Measurements from ENCODE around the gene PHAX.
"Not testable (repeated sequence)": the region's sequence is repeated elsewhere in the genome, so short reads cannot be mapped to it uniquely, and the experiment has no call there.

The PHAX gene, protein sequence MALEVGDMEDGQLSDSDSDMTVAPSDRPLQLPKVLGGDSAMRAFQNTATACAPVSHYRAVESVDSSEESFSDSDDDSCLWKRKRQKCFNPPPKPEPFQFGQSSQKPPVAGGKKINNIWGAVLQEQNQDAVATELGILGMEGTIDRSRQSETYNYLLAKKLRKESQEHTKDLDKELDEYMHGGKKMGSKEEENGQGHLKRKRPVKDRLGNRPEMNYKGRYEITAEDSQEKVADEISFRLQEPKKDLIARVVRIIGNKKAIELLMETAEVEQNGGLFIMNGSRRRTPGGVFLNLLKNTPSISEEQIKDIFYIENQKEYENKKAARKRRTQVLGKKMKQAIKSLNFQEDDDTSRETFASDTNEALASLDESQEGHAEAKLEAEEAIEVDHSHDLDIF

DNA sequence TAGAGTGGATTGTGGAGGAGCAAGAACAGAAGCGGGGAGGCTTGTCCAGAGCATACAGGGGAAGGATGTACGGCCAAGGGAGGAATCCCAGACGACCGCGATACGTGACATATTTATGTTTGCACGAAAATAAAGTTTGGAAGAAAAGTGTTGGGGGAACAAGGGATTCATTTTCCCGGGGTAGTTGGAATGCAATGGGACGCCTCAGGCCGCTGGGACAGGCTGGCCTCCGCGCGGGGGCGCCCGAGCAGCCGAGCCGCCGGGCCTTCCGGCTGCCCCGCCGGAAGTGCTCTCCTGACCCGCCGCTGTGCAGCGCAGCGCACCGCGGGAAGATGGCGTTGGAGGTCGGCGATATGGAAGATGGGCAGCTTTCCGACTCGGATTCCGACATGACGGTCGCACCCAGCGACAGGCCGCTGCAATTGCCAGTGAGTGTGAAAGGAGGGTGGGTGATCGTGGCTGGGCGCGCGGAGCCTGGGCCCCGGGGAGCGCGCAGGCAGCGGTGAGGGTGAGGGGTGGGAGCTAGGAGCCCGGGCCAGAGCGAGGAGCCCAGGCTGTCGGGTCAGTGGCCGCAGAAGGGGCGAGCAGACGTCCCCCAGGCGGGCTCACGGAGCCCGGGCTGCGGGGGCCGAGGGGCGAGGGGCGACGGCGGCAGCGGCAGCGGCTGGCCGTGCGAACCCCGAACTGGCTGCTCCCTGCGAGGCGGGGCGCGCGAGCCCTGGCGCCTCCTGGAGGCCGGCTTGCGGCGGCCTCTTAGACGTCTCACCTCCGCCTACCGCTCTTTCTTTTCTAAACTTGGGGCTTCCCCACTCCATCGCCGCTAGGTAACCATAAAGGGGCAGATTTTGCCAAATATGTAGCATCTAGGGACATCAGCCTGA is at the start of gene PHAX:
Gene PHAX (plus strand): TSS at position 317 of the 881 bp plus-strand sequence. CDS start 16 bp downstream, at position 333.
- peak; percentile 60 for DNase-seq (ENCODE audit: low read depth)

DNA sequence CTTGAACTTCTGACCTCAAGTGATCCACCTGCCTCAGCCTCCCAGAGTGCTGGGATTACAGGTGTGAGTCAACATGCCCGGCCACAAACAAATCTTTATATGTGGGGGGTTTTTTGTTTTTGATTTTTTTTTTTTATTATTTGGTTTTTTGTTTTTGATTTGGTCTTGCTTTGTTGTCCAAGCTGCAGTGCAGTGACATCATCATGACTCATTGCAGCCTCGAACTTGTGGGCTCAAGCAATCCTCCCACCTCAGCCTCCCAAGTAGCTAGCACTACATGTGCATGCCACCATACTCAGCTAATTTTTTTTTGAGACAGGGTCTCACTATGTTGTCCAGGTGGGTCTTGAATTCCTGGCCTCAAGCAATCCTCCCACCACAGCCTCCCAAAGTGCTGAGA is 48.1 kb upstream of the PHAX start:
- no peak for DNase-seq (ENCODE audit: low read depth)

DNA sequence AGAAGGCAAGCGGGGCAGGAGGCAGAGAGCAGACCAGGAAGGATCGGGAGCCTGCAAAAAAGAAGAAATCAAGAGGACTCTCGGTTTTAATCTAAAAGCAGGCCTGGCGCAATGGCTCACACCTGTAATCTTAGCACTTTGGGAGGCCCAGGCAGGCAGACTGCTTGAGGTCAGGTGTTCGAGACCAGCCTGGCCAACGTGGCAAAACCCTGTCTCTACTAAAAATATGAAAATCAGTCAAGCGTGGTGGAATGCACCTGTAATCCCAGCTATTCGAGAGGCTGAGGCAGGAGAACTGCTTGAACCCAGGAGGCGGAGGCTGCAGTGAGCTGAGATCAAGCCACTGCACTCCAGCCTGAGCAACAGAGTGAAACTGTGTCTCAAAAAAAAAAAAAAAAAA is 45.6 kb upstream of the PHAX start:
- not testable (repeated sequence) for DNase-seq (ENCODE audit: low read depth)

DNA sequence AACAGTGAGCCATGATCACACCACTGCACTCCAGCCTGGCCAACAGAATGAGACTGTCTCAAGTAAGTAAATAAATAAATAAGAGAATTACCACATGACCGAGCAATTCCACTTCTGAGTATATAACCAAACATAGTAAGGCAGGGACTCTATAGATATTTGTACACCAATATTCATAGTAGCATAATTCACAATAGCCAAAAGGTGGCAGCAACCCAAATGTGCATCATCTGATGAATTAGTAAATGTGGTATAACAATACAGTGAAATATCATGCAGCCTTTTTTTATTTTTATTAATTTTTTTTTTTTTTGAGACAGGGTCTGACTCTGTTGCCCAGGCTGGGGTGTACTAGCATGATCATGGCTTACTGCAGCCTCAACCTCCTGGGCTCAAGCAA is 38.8 kb upstream of the PHAX start:
- DNase-seq (ENCODE audit: low read depth): no peak

DNA sequence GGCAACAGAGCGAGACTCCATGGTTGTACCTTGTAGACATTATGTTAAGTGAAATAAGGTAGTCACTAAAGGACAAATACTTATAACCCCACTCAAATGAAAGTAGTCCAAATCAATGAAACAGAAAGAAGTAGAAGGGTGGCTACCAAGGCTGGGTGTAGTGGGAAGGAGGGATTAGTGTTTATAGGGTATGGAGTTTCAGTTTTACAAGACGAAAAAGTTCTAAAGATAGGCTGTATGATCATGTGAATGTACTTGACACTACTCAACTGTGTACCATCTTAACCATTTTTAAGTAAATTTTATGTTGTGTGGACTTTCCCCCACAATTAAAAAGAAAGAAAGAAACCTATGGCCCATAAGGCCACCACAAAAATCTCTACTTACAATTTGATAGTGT is 37.9 kb upstream of the PHAX start:
- DNase-seq (ENCODE audit: low read depth): no peak

DNA sequence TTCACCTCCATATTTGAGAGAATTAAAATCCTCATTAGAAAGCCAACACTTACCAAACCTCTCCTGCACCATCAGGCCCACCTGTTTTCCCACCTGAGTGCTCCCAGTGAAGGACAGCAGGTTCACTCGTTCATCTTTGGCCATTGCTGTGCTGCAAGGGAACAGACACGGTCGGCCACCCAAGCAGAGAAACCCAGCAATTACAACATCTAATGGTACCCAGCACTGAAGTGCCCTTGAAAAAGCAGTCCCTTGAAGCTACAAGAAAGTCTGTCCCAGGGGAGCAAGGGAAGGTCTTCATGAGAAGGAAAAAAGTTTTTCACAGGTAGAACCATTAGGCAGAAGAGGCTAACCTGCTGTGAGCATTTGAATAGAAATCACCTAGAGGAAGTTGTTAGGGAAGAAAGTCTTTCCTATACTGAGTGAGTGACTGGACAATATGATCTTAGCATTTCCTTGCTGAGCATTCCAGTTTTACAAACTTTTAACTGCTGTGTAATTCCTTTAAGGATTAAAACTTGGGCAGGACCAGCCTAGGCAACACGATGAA is 32.5 kb upstream of the PHAX start:
- no peak for DNase-seq (ENCODE audit: low read depth)

DNA sequence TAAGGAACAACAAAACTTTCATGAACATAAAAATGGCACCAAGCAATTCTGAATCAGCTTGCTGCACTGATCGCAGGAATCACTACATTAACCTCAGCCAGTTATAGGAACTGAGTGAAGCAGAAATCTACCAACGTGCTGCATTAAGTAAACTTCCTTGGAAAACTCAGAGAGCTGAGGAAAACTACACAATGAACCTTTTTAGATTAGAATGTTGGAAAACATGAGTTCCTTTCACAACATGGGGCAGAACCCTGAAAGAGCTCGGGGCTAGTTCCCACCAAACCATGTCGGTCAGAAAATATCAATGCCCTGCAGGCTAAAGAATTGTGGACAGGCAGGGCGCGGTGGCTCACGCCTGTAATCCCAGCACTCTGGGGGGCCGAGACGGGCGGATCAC is 25.1 kb upstream of the PHAX start:
- DNase-seq (ENCODE audit: low read depth): no peak

DNA sequence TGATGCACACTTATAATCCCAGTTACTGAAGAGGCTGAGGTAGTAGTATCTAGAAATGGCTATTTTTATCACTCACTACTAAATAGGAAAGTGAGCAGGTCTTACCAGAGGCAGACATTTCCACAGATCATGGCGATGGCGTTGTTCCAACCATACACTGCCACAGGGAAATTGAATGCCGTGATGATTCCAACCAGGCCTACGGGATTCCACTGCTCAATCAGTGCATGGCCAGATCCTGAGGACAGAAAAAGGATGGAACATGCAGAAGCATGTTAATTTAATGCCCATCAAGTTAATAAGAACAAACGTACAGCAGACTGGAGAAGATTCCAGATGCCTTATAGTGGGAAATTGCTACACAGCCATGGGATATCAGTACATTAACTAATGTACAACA is 23.8 kb upstream of the PHAX start:
- no peak for DNase-seq (ENCODE audit: low read depth)

DNA sequence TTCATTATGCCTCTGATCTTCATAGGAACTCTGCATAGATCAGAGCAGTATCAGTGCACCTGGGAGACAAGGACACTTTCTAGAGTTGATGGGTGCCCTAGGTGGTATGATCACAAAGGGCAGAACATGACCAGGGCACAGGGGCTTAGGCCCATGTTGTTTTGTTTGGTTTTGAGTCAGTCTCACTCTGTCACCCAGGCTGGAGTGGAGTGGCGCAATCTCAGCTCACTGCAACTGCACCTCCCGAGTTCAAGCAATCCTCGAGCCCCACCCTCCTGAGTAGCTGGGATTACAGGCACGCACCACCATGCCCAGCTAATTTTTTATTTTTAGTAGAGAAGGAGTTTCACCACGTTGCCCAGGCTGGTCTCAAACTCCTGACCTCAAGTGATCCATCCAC is 23.3 kb upstream of the PHAX start:
- DNase-seq (ENCODE audit: low read depth): no peak

DNA sequence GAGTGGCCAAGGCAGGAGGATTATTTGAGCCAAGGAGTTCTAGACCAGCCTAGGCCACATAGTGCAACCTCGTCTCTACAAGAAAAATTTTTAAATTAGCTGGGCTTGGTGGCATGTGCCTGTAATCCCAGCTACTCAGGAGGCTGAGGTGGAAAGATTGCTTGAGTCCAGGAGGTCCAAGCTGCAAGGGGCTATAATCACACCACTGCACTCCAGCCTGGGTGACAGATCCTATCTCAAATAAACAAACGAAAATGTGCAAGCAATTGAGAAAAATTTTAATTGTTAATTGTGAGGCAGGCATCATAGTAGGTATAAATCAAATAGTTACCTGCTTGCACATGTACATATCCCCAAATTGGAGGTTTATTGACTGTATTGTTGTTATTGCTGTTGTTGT is 21.0 kb upstream of the PHAX start:
- DNase-seq (ENCODE audit: low read depth): no peak

DNA sequence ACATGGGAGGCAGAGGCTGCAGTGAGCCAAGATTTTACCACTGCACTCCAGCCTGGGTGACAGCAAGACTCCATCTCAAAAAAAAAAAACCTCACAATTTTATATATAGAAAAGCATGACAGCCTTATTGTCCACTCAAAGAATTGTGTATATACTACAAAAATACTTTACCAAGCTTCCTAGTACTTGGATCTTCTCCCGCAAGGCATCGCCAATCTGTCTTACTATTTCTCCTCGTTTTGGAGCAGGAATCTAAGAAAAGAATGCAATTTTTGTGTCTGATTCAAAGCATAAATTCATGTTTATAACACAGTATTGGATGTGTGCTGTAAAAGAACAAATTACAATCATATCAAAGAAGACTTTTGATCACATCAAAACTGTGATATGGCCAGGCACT is 17.0 kb upstream of the PHAX start:
- DNase-seq (ENCODE audit: low read depth): no peak

DNA sequence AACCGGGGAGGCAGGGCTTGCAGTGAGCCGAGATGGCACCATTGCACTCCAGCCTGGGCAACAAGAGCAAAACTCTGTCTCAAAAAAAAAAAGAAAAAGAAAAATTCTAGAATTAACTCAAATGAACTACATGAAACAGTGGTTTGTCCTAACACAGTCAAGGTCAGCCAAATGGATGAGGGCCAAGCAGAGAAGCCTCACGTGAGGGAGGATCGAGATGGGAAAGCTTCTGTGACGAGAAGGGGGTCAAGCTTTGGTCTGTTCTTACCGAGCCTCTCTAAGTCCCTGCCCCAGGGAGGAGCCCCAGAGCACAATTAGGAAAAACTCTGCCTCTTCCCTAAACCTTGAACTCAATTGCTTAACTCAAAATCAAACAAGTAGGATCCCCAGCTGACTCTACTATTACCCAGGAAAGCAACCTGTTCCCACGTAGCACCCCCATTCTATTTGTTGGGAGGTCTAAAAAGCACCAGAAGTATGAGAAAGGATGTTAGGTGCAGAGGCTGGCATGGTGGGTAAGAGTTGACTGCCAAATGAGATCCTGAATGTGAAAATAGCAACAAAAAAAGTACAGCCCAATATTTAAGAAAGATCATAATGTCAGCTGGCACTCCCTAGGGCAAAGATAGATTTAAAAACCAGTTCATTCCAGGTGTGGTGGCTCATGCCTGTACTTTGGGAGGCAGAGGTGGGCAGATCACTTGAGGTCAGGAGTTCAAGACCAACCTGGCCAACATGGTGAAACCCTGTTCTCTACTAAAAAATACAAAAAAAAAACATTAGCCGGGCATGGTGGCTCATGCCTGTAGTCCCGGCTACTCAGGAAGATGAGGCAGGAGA is 13.0 kb upstream of the PHAX start:
- DNase-seq (ENCODE audit: low read depth): no peak

DNA sequence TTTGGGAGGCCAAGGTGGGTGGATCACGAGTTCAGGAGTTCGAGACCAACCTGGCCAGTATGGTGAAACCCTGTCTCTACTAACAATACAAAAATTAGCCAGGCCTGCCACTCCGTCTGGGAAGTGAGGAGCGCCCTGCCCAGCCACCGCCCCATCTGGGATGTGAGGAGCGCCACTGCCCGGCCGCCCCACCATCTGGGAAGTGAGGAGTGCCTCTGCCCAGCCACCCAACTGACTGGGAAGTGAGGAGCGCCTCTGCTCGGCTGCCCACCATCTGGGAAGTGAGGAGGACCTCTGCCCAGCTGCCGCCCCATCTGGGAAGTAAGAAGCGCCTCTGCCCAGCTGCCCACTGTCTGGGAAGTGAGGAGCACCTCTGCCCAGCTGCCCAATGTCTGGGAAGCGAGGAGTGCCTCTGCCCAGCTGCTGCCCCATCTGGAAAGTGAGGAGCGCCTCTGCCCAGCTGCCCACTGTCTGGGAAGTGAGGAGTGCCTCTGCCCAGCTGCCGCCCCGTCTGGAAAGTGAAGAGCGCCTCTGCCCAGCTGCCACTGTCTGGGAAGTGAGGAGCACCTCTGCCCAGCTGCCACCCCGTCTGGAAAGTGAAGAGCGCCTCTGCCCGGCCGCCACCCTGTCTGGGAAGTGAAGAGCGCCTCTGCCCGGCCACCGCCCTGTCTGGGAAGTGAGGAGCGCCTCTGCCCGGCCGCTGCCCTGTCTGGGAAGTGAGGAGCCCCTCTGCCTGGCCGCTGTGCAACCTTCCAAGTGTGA is 11.0 kb upstream of the PHAX start:
- DNase-seq (ENCODE audit: low read depth): no peak

DNA sequence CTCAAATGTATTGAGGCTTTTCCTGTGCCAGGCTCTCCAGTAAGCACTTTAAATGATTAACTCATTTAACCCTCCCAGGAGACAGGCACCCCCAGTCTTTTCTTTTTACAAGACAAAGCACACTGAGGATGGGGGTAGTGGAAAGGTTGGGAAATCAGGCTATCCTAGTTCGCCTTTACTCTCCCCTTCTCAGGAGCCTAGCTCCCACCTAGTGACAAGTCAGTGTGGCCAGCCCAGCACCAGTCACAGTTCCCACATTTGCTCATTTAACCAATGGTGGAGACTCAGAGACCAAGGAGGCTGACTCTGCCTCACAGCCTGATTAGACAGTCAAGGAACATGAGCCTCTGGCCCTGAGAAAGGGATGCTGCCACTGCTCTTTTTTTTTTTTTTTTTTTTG is 9.2 kb upstream of the PHAX start:
- no peak for DNase-seq (ENCODE audit: low read depth)

DNA sequence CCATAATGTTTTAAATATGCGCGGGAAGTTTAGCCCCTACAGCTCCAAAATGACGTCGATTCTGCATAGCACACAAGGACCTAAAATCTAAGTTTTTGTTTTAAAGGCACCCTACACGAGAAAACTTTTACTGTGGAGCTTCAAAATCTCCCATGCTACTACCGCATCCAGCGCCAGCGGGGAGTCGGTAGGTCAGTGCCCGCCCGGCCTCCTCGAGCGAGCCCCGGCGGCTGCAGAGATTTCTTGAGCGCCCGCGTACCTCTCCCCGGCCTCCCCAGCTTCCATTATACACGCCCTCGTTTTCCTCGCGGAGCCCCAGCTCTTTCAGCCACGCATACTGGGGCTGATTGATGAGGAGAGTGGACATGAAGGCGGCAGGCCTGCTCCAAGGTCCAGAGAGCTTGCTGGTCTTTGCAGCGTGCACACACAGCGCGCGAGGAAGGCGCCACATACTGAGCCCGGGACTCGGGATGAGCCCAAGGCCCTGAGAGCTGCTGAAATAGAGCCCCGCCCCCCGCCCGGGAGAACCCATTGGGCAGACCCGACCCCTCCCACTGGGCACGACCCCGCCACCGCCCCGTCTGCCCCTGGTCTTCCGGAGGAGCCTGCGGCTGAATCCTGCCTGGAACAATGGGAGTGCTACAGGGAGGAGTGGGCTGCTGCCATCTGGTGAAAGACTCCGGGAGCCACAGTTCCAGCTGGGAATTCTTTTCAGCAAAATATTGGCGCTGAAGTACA is 5.8 kb upstream of the PHAX start, which contains the start of gene ALDH7A1:
Gene ALDH7A1 (minus strand): TSS at position 472 of the 738 bp plus-strand sequence. CDS start 21 bp downstream, at position 451.
- no peak for DNase-seq (ENCODE audit: low read depth)

DNA sequence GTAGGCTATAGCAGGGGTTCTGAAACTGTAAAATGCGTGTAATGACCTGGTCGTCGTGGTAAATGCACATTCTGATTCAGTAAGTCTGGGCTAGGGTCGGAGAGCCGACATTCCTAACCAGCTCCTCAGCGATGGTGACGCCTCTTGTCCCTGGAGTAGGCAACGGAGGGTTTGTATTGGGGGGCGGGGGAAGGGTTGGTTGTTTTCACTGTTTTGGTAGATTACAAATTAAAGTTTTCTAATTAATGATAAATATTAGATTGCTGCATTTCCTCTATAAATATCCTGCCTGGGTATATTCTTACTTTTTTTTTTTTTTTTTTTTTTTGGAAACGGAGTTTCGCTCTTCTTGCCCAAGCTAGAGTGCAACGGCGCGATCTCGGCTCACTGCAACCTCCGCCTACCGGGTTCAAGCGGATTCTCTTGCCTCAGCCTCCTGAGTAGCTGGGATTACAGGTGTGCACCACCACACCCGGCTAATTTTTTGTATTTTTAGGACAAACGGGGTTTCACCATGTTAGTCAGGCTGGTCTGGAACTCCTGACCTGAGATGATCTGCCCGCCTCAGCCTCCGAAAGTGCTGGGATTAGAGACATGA is 5.2 kb upstream of the PHAX start:
- no peak for DNase-seq (ENCODE audit: low read depth)

DNA sequence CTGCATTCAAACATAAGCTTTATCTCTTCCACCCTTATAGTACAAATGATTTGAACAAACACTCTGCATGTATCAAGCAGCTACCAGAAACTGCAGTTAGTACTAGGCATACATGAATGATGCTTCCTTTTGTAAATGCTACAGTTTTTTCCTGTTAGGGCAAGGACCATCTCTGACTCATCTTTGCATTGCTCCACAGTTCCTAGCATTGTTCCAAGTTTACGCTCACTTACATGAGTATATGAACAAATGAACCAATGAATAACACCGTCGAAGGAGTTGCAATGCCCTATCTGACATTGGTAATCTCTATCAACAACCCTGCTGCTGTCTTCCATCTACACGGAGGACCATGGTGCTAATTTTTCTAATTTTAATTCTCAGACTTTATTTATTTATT is 3.6 kb upstream of the PHAX start:
- no peak for DNase-seq (ENCODE audit: low read depth)

DNA sequence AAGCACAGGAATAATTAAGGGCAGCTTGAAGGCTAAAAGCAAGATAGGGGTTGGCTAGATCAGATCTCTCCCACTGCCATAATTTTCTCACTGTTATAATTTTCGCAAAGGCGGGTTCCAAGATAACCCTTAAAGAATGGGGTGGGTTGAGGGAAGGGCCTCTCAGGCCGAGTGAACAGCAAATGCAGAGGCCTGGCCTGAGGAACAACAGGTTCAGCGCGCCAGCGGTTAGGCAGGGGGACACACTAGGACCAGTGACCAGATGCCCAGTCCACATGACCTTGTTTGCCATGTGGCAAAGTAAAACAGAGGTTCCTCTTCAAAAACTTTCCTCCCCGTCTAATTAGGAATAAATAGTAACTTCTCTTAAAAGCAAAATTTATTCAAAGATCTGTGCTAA is 1.2 kb upstream of the PHAX start:
- DNase-seq (ENCODE audit: low read depth): no peak

DNA sequence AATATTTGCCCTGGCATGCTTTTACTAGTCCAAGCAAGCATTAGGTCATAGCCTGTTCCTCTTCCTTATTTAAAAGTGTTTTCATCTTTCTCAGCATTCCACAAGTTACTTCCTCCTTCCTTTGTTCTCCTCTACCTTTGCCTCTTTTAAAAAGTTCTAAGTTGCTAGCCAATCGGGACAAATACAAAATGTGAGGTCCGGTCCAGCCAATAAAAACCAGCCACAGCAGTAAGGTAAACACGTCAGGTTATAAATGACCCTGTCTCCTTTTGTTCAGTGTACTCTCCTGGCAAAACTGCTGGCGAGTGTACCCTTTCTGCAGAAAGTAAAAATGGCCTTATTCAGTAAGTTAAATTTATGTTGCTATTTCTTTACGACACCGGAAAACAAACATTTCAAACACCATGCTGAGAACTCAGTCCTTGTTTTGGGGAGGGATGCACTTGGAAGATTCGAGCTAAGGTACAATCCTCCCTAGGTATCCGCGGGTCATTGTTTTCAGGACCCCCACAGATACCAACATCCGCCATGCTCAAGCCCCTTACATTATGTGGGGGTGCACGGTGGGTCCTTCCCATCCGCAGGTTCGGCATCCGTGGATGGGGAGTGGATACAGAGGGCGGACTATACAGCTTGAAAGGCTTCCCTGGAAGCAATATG is 646 bp upstream of the PHAX start:
- not testable (repeated sequence) for DNase-seq (ENCODE audit: low read depth)
